Calu3 (cell line): ENCODE measurements around the gene RAB11FIP5. TPM values are rescaled to one million over a fixed set of nuclear protein-coding genes. Genes with fewer than 3 reads are reported as not detected.

Source experiments
- BruUV-seq: library from RNA; stranded (reverse); fragments of 400-500 nt; replicated peaks from 2 replicates; lab custom pipeline; 2021; lab: Mats Ljungman, UMichigan
- CTCF ChIA-PET: fragments of 300-600 bp; sonication (Branson Sonifier 250); formaldehyde crosslinking; loops from one replicate; lab custom pipeline; 2022; ENCODE audit warnings: antibody characterized with exemption; lab: Charles Lee
- DNase-seq: peaks from one replicate; pipeline ENCODE4 v3.0.0; 2022
- H3K27ac Mint-ChIP-seq: one replicate; pipeline ENCODE4 v1.8.0; 2022; ENCODE audit warnings: mixed read lengths; ENCODE audit not compliant: unreplicated experiment
- H3K27me3 Mint-ChIP-seq: one replicate; pipeline ENCODE4 v1.8.0; 2022; ENCODE audit warnings: mixed read lengths; ENCODE audit not compliant: unreplicated experiment
- H3K36me3 Mint-ChIP-seq: one replicate; pipeline ENCODE4 v1.8.0; 2022; ENCODE audit warnings: mild to moderate bottlenecking, moderate library complexity, mixed read lengths; ENCODE audit not compliant: insufficient read depth, unreplicated experiment
- H3K4me1 Mint-ChIP-seq: one replicate; pipeline ENCODE4 v1.8.0; 2022; ENCODE audit warnings: mild to moderate bottlenecking, low read depth, mixed read lengths; ENCODE audit not compliant: unreplicated experiment
- H3K4me3 Mint-ChIP-seq: one replicate; pipeline ENCODE4 v1.8.0; 2022; ENCODE audit warnings: mild to moderate bottlenecking, low read depth, moderate library complexity, mixed read lengths; ENCODE audit not compliant: unreplicated experiment
- H3K9me3 Mint-ChIP-seq: one replicate; pipeline ENCODE4 v1.8.0; 2022; ENCODE audit warnings: low read depth, mixed read lengths; ENCODE audit not compliant: unreplicated experiment
- intact Hi-C: fragments of 100-400 bp; cut with micrococcal nuclease; formaldehyde crosslinking; loops from one replicate; pipeline ENCODE4 v1.10.0; 2022; ENCODE audit not compliant: unreplicated experiment
- total RNA-seq: library from RNA; stranded (reverse); gene quantifications from 2 replicates; pipeline ENCODE4 v1.2.3, GENCODE V29; 2022
- TF ChIP-seq, protein P1 (sequence below): fragments of 200-600 bp; IDR thresholded peaks from one replicate; pipeline ENCODE4 v1.8.0; 2022; ENCODE audit warnings: antibody characterized with exemption; ENCODE audit not compliant: unreplicated experiment

Gene RAB11FIP5
- total RNA-seq, 1 experiment from 2014 or later: 20.2 TPM

GRCh38 chr2:73141896-73142295 is 29.1 kb upstream of the RAB11FIP5 start:
- H3K4me1 Mint-ChIP-seq: no peaks in the 10 kb centered on the region
- no TSS peak for BruUV-seq
- no peak for DNase-seq
- peaks cover 2% of the 10 kb centered on the region for H3K9me3 Mint-ChIP-seq
- no peaks in the 10 kb centered on the region for H3K36me3 Mint-ChIP-seq
- TF ChIP-seq, protein P1, sequence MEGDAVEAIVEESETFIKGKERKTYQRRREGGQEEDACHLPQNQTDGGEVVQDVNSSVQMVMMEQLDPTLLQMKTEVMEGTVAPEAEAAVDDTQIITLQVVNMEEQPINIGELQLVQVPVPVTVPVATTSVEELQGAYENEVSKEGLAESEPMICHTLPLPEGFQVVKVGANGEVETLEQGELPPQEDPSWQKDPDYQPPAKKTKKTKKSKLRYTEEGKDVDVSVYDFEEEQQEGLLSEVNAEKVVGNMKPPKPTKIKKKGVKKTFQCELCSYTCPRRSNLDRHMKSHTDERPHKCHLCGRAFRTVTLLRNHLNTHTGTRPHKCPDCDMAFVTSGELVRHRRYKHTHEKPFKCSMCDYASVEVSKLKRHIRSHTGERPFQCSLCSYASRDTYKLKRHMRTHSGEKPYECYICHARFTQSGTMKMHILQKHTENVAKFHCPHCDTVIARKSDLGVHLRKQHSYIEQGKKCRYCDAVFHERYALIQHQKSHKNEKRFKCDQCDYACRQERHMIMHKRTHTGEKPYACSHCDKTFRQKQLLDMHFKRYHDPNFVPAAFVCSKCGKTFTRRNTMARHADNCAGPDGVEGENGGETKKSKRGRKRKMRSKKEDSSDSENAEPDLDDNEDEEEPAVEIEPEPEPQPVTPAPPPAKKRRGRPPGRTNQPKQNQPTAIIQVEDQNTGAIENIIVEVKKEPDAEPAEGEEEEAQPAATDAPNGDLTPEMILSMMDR: no peak
- H3K4me3 Mint-ChIP-seq: no peak overlapping the region
- H3K27ac Mint-ChIP-seq: no peak overlapping the region
- CTCF ChIA-PET: no interaction called here
- peaks cover 42% of the 10 kb centered on the region for H3K27me3 Mint-ChIP-seq
- intact Hi-C loops: no loop called here

- no peak for DNase-seq
- BruUV-seq: no TSS peak
- peaks cover 2% of the 10 kb centered on the region for H3K9me3 Mint-ChIP-seq
- TF ChIP-seq, protein P1: no peak
- intact Hi-C loops: no loop called here
- no peaks in the 10 kb centered on the region for H3K27me3 Mint-ChIP-seq
- no peak overlapping the region for H3K27ac Mint-ChIP-seq
- no peak overlapping the region for H3K4me3 Mint-ChIP-seq
- CTCF ChIA-PET: interaction anchor here (0.7 kb wide), 1 partner anchor 25 kb away, joined by 3 read pairs; no protein-coding TSS in a partner anchor
- no peaks in the 10 kb centered on the region for H3K36me3 Mint-ChIP-seq
- peaks cover 15% of the 10 kb centered on the region for H3K4me1 Mint-ChIP-seq
These were observed 22.5 kb upstream of the RAB11FIP5 start for GRCh38 chr2:73135236-73135635.

DNA sequence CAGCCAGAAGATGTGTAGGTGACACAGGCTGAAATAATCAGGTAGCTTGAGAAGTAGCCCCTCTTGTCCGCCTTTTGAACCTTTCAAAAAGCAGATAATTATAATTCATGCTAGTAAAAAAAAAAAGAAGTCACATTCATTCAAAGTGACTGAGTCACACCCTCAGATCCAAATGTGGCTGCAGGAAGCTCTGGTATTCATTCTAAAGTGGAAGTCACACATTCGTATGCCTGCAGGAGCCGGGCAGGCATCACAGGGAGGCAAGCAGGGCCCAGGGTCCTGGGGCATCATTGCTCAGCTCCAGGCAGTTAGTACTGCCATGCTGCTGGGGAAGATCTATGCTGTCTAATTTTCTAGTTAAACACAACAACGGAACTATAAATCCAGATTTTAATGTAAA is 21.7 kb upstream of the RAB11FIP5 start:
- intact Hi-C loops: no loop called here
- CTCF ChIA-PET: interaction anchor here (0.7 kb wide), 1 partner anchor 25 kb away, joined by 3 read pairs; no protein-coding TSS in a partner anchor
- Mint-ChIP-seq H3K27ac (no peak overlapping the region), H3K4me1 (peaks cover 15% of the 10 kb centered on the region), H3K9me3 (peaks cover 2% of the 10 kb centered on the region), H3K27me3 (peaks cover 4% of the 10 kb centered on the region), H3K4me3 (no peak overlapping the region), H3K36me3 (no peaks in the 10 kb centered on the region)
- DNase-seq: no peak
- TF ChIP-seq, protein P1: no peak
- BruUV-seq: no TSS peak

DNA sequence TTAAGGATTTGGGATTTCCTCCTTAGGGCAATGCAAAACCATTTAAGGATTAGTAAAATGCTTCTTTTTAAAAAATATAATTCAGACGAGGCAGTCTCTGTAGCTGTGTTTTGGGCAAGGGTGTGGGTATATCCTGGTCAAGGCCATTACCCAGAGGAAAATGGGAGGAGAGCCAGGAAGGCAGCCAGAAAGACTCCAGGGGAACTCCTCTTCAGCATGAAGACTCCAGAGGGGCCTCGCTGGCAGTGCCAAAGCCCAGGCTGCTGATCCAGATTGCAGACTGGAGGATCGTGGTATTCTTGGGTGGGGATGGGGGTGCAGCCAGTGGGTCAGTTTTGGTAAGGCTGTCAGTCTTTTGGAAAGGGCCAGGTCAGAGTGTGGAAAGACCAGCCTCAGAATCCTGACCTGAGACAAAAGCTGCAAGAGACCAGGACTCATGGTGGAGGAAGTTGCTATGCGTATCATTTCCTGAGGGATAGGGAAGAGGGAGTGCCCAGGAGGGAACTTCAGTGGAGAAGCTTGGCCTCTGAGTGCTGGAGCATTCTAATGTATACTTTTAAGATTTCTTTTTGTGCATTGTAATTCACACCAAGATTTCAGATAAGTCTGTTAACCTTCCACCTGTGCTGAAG is 20.9 kb upstream of the RAB11FIP5 start:
- peaks cover 10% of the 10 kb centered on the region for H3K27me3 Mint-ChIP-seq
- no peaks in the 10 kb centered on the region for H3K36me3 Mint-ChIP-seq
- intact Hi-C loops: no loop called here
- H3K9me3 Mint-ChIP-seq: peaks cover 2% of the 10 kb centered on the region
- H3K4me1 Mint-ChIP-seq: peaks cover 22% of the 10 kb centered on the region
- TF ChIP-seq, protein P1: no peak
- no peak overlapping the region for H3K4me3 Mint-ChIP-seq
- H3K27ac Mint-ChIP-seq: no peak overlapping the region
- no TSS peak for BruUV-seq
- DNase-seq: no peak
- CTCF ChIA-PET: no interaction called here
